D721Med (cell line): ENCODE measurements around the gene HDAC6.
"Not testable (repeated sequence)": the region's sequence is repeated elsewhere in the genome, so short reads cannot be mapped to it uniquely, and the experiment has no call there.

ENCODE experiments used
- DNase-seq: peaks from one replicate; pipeline ENCODE4 v3.0.0; 2011; ENCODE audit warnings: low spot score; ENCODE audit not compliant: insufficient read length
- FAIRE-seq: peaks from 2 replicates; lab custom pipeline; 2011; peaks lifted over from hg19 to GRCh38; lab: Jason Lieb, UNC
- TF ChIP-seq, protein P1 (sequence below): IDR thresholded peaks from 2 replicates; pipeline ENCODE4 v1.5.1; 2012; ENCODE audit warnings: mild to moderate bottlenecking, control low read depth; ENCODE audit not compliant: insufficient read depth; ENCODE audit errors: missing control alignments

Gene HDAC6

GRCh38 chrX:48848847-48849246, 47.0 kb downstream of the HDAC6 start:
- FAIRE-seq (no peak), DNase-seq (no peak)
- TF ChIP-seq, protein P1, sequence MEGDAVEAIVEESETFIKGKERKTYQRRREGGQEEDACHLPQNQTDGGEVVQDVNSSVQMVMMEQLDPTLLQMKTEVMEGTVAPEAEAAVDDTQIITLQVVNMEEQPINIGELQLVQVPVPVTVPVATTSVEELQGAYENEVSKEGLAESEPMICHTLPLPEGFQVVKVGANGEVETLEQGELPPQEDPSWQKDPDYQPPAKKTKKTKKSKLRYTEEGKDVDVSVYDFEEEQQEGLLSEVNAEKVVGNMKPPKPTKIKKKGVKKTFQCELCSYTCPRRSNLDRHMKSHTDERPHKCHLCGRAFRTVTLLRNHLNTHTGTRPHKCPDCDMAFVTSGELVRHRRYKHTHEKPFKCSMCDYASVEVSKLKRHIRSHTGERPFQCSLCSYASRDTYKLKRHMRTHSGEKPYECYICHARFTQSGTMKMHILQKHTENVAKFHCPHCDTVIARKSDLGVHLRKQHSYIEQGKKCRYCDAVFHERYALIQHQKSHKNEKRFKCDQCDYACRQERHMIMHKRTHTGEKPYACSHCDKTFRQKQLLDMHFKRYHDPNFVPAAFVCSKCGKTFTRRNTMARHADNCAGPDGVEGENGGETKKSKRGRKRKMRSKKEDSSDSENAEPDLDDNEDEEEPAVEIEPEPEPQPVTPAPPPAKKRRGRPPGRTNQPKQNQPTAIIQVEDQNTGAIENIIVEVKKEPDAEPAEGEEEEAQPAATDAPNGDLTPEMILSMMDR: no peak

GRCh38 chrX:48852857-48853256, 51.0 kb downstream of the HDAC6 start:
- no peak for FAIRE-seq
- DNase-seq: no peak
- TF ChIP-seq, protein P1: no peak

- not testable (repeated sequence) for DNase-seq, FAIRE-seq
Measured at GRCh38 chrX:48853494-48853893, 51.6 kb downstream of the HDAC6 start.

- FAIRE-seq, DNase-seq: not testable (repeated sequence)
Measured at GRCh38 chrX:48854121-48854804, 52.4 kb downstream of the HDAC6 start.

- FAIRE-seq: no peak
- no peak for DNase-seq
- TF ChIP-seq, protein P1: peak; percentile 5
Measured at GRCh38 chrX:48854898-48855297, 53.0 kb downstream of the HDAC6 start.

DNA sequence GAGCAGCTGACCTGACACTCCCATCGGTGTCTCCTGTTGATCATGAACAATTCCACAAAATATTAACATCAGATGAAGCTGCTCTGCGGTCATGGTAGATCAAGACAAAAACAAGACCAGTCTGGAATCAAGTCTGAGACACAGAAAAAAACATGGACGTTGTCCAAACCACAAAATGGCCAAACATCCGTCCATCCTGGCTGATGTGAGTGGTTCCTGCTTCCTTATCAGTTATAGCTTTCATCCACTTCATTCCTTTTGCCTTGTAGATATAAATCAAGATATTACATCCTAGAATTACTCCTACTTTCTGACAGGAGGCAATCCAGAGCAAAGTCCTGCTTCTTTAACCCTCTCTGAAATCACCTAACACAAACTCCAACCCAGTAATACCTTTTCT, 62.3 kb downstream of the HDAC6 start:
- DNase-seq: no peak
- no peak for FAIRE-seq
- TF ChIP-seq, protein P1: no peak

DNA sequence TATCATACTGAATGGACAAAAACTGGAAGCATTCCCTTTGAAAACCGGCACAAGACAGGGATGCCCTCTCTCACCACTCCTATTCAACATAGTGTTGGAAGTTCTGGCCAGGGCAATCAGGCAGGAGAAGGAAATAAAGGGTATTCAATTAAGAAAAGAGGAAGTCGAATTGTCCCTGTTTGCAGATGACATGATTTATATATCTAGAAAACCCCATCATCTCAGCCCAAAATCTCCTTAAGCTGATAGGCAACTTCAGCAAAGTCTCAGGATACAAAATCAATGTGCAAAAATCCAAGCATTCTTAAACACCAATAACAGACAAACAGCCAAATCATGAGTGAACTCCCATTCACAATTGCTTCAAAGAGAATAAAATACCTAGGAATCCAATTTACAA, 70.2 kb downstream of the HDAC6 start:
- FAIRE-seq: not testable (repeated sequence)

More for the DNA sequence above, 70.2 kb downstream of the HDAC6 start:
- not testable (repeated sequence) for DNase-seq
